NT2/D1 (cell line): Measurements from ENCODE around the gene DEPDC4.
A peak's percentile ranks its signal among the peaks of the same experiment; 100 is the strongest.
"Not testable (repeated sequence)": the region's sequence is repeated elsewhere in the genome, so short reads cannot be mapped to it uniquely, and the experiment has no call there.

Source experiments
- DNase-seq: peaks from one replicate; pipeline ENCODE4 v3.0.0-alpha.2; 2011; ENCODE audit warnings: low read depth, low spot score
- H3K27me3 ChIP-seq: 2 replicates; pipeline ENCODE4 v1.6.0; 2011; ENCODE audit warnings: mild to moderate bottlenecking; ENCODE audit not compliant: insufficient read length, insufficient read depth
- H3K36me3 ChIP-seq: 2 replicates; pipeline ENCODE4 v1.6.1; 2011; ENCODE audit warnings: mild to moderate bottlenecking, low read length, mixed read lengths; ENCODE audit not compliant: insufficient read depth, insufficient read length
- H3K4me1 ChIP-seq: 2 replicates; pipeline ENCODE4 v1.5.1; 2011; ENCODE audit not compliant: insufficient read depth, insufficient read length
- H3K4me3 ChIP-seq: 2 replicates; pipeline ENCODE4 v1.5.1; 2011; ENCODE audit warnings: low read depth; ENCODE audit not compliant: insufficient read length
- H3K9ac ChIP-seq: 2 replicates; pipeline ENCODE4 v1.6.0; 2011; ENCODE audit warnings: low read depth; ENCODE audit not compliant: insufficient read length
- H3K9me3 ChIP-seq: 2 replicates; pipeline ENCODE4 v1.5.1; 2011; ENCODE audit warnings: mild to moderate bottlenecking, low read length; ENCODE audit not compliant: insufficient read depth
- SUZ12 ChIP-seq: IDR thresholded peaks from 2 replicates; pipeline ENCODE4 v1.6.1; 2011; ENCODE audit not compliant: insufficient read length, insufficient read depth; ENCODE audit errors: extremely low read depth
- YY1 ChIP-seq: IDR thresholded peaks from 2 replicates; pipeline ENCODE4 v1.6.1; 2011; ENCODE audit not compliant: insufficient read length, insufficient read depth
- ZNF274 ChIP-seq: IDR thresholded peaks from 2 replicates; pipeline ENCODE4 v1.6.1; 2011; ENCODE audit warnings: mild to moderate bottlenecking, low read depth, low read length

Gene DEPDC4

DNA sequence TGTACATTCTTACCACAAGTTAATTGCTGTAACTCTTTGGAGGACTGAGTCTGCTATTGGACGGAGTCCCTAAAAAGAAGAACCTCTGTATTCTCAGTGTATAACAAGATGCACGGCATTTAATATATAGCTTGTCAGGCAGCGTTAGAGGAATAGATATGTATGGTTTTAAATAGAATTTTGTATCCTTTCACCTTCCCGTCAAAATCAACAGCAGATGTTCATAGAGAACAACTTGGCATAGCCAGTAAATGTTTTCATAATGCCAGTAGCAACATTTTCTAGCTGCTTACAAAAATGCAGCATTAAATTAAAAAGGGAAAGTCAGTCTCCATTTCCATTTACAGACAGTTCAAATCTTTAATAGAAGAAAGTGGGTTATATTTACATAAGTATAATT, 6.9 kb upstream of the DEPDC4 start:
- no peaks in the 10 kb centered on the region for H3K9me3 ChIP-seq
- no peaks in the 10 kb centered on the region for H3K27me3 ChIP-seq
- H3K9ac ChIP-seq, result no peak overlapping the region
- H3K4me1 ChIP-seq, result no peaks in the 10 kb centered on the region
- DNase-seq, result no peak
- peaks cover 5% of the 10 kb centered on the region for H3K36me3 ChIP-seq
- no peak overlapping the region for H3K4me3 ChIP-seq
- TF ChIP-seq YY1 (no peak), ZNF274 (no peak), SUZ12 (no peak)

DNA sequence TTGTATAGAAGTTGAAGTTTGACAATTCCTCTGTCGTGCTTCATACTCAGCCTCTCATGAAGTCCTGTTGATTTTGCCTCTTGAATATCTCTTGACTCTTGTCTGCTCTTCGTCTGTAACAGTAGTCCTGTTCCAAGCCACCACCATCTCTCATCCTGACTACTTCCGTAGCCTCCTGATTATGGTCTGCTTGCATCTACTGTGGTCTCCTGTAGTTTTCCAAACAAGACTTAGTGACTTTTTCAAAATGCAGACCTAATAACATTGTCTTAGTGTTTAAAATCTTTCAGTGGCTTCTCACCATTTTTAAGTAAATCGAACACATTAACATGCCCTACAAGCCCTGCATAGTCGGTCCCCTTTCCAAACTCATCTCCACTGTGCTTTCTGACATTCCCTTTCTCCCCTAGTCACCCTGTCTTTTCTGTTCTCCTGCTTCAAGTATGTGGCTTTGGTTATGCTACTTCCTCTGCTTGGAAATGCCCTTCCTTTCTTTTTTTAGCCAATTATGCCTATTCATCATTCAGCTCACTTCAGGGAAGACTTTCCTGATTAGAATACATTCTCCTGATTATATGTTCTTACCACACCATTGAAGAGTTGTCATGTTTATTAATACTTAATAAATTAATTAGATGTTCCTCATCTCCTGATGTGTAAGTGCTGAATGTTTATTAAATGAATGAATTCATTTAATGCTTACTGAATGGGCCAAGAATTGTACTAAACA, 2.1 kb upstream of the DEPDC4 start:
- Histone ChIP-seq H3K4me1 (no peaks in the 10 kb centered on the region), H3K27me3 (no peaks in the 10 kb centered on the region), H3K9ac (peak overlapping the region; percentile 4), H3K36me3 (peaks cover 5% of the 10 kb centered on the region), H3K4me3 (peak overlapping the region; percentile 96), H3K9me3 (no peaks in the 10 kb centered on the region)
- no peak for DNase-seq
- TF ChIP-seq YY1 (no peak), SUZ12 (no peak), ZNF274 (no peak)

DNA sequence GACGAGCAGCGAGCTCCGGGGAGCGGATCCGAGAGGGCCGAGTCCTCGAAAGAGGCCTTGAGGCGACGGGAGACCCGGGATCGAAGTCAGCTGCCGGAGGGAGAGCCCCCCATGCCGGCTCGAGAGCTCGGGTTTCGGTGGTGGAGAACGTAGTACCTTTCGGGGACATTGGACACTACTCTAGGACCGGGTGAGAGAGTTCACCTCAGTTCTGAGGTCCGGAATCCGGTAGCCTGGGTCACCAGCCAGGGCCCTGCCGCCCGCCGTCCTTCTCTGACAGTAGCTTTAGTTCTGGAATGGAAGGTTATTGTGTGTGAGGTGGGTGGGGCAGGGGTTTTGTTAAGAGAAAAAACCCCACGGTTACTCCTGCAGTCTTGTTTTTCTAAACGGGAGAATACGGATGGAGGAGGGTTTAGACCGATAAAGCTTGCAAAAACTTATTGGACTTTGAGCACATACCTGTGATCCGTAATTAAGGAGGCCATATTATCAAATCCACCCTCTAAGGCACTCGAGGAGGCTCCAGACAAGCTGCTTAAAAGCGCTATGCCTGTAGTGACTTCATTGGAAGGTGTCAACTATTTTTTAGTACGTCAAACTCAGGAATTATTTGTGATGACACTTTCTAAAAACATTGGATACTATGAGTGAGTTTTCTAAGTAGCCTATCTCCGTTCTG, 863 bp upstream of the DEPDC4 start:
- DNase-seq, result no peak
- peak overlapping the region; percentile 96 for H3K4me3 ChIP-seq
- H3K9ac ChIP-seq, result peak overlapping the region; percentile 97
- TF ChIP-seq SUZ12 (no peak), ZNF274 (no peak), YY1 (no peak)
- no peaks in the 10 kb centered on the region for H3K4me1 ChIP-seq
- no peaks in the 10 kb centered on the region for H3K27me3 ChIP-seq
- no peaks in the 10 kb centered on the region for H3K9me3 ChIP-seq
- peaks cover 8% of the 10 kb centered on the region for H3K36me3 ChIP-seq

- Histone ChIP-seq H3K4me3 (peak overlapping the region; percentile 96), H3K36me3 (peaks cover 5% of the 10 kb centered on the region), H3K9ac (peak overlapping the region; percentile 69), H3K27me3 (no peaks in the 10 kb centered on the region), H3K4me1 (no peaks in the 10 kb centered on the region), H3K9me3 (no peaks in the 10 kb centered on the region)
- no peak for TF ChIP-seq ZNF274
- TF ChIP-seq YY1, result no peak
- no peak for TF ChIP-seq SUZ12
- peak; percentile 75 for DNase-seq
Observed at GRCh38 chr12:100266585-100266834, 369 bp downstream of the DEPDC4 start.

GRCh38 chr12:100265732-100266584, 921 bp downstream of the DEPDC4 start:
- Histone ChIP-seq H3K27me3 (no peaks in the 10 kb centered on the region), H3K4me1 (no peaks in the 10 kb centered on the region), H3K9me3 (no peaks in the 10 kb centered on the region), H3K4me3 (peak overlapping the region; percentile 96), H3K36me3 (peaks cover 7% of the 10 kb centered on the region), H3K9ac (peak overlapping the region; percentile 46)
- no peak for DNase-seq
- no peak for TF ChIP-seq YY1
- TF ChIP-seq SUZ12, result no peak
- no peak for TF ChIP-seq ZNF274

GRCh38 chr12:100265107-100265506, 1.8 kb downstream of the DEPDC4 start:
- H3K9ac ChIP-seq, H3K36me3 ChIP-seq, DNase-seq, H3K9me3 ChIP-seq, H3K4me1 ChIP-seq, H3K4me3 ChIP-seq, H3K27me3 ChIP-seq: not testable (repeated sequence)

- Histone ChIP-seq H3K27me3 (no peaks in the 10 kb centered on the region), H3K4me3 (no peak overlapping the region), H3K4me1 (no peaks in the 10 kb centered on the region), H3K9ac (no peak overlapping the region), H3K9me3 (no peaks in the 10 kb centered on the region), H3K36me3 (peaks cover 7% of the 10 kb centered on the region)
- TF ChIP-seq SUZ12, result no peak
- no peak for TF ChIP-seq ZNF274
- no peak for TF ChIP-seq YY1
- no peak for DNase-seq
Observed at GRCh38 chr12:100263131-100263530, 3.7 kb downstream of the DEPDC4 start.
